H1 (cell line): ENCODE data around the gene DENND1A. TPM values are rescaled to one million over a fixed set of nuclear protein-coding genes. Genes with fewer than 3 reads are reported as not detected.

Experiments
- RNF2 ChIP-seq: fragments of 200-900, 300-1000 bp; sonication (generic); IDR thresholded peaks from 2 replicates; pipeline ENCODE4 v1.7.1; 2016; ENCODE audit warnings: borderline replicate concordance, low read depth, mild to moderate bottlenecking, antibody characterized with exemption, low read length; ENCODE audit not compliant: poor library complexity, severe bottlenecking; ENCODE audit errors: missing control alignments
- polyA plus RNA-seq, 7 experiments: library from polyadenylated mRNA; depleted of rRNA in 3 of 7; stranded (reverse) in 5 of 7; unstranded in 2 of 7; fragments of >200 nt in 5 of 7; fragments of 200-250 nt in 2 of 7; gene quantifications; 1 replicate in 5 of 7; 2 replicates in 1 of 7; 4 replicates in 1 of 7; pipeline versions ENCODE4 v1.2.1 to v1.2.3, GENCODE V29; 2011 to 2013; ENCODE audit warnings: missing spikeins in 2 of 7, mixed read lengths in 2 of 7
- total RNA-seq: library from RNA; stranded (reverse); fragmentation: NEBNext Ultra II Directional; extraction: Animal tissue kit (Norgen Biotek cat#: 25700); gene quantifications from 2 replicates; pipeline ENCODE4 v1.2.1, GENCODE V29; 2021

Gene DENND1A
- total and polyA plus RNA-seq, 2 of the 8 experiments (the other 6 are each of a cell fraction or from before 2014, with no cell fraction given), result 24.1 to 26.4 TPM

DNA sequence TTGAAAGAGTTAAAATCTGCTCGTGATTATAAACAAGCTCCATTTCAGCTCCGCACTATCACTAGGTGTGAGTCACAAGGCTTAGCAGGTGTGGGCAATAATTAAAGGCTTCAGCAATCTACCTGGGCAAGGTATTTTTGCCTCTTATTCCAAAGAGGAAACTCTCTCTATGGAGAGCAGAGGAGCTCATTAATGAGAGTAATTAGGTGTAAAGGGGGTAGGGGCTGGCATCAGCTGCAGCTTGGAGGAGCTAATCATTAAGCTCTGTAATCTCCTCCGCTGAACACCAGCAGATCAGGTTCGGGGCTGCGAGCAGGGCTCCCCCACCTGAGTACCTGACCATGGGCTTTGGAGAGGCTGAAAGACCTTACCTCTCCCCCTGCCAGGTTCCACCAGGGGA lies 444.7 kb downstream of the DENND1A start (continued):
- TF ChIP-seq RNF2, result no peak
